HL-60/S4 treated with phorbol 12-myristate 13-acetate at 8.2 ng/mL for 4 days and 3 days (cell line): ENCODE results near the gene CFHR1.
"Not testable (repeated sequence)": the region's sequence is repeated elsewhere in the genome, so short reads cannot be mapped to it uniquely, and the experiment has no call there.

ENCODE experiments used
- in situ Hi-C: fragments of 300-500 bp; cut with MboI; formaldehyde crosslinking; loops from 2 replicates; pipeline ENCODE4 v1.15.0; 2022; ENCODE audit warnings: low sequenced_read_pairs

Gene CFHR1

DNA sequence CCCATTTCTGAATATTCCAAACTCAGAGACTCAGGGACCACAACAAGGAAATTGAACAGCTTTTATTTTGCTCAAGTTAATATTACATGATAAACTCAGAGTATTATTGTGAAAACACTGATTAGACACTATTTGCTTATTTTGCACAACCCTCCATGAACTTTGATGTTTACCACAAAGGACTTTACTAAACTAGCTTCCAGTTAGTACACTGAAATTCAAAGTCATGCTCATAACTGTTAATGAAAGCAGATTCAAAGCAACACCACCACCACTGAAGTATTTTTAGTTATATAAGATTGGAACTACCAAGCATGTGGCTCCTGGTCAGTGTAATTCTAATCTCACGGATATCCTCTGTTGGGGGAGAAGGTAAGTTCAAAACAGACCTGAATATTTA is at the start of gene CFHR1:
Gene CFHR1 (plus strand): TSS at position 201 of the 400 bp plus-strand sequence. CDS start 114 bp downstream, at position 315.
- in situ Hi-C loops = not testable (repeated sequence)

DNA sequence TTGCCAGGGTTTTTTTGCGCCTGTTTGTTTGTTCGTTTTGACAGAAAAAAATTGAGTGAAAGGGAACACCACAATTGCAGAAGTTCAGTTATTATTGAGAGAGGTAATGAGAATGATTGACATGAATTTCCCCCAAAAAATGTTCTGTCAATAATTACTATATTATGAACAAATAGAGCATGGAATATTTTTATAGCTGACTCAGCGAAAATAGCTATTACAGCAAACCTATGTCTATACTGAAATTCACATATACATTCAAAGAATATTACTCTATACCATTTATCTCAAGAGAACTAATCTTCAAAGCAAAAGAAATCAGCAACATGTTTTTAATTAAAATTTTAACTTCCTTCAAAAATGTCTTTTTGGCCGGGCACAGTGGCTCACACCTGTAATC is 49.7 kb upstream of the CFHR1 start:
- in situ Hi-C loops = not testable (repeated sequence)

DNA sequence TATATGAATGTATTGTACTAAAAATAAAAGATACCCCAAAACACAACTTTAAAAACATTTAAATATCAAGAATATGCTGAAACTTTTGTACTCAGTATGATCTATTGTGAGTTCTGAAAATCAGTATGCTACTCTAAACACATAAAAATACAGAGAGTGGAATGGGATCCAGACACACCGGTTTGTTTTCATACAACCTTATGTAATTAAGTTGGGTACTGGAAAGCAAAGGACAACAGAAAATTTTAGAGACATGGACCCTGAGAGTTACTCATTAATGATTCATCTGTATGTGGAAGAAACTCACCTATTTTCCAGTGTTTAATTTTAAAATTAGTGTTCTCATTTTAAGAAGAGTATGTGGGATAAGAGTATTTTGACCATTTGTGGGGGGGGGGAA is 45.8 kb upstream of the CFHR1 start:
- in situ Hi-C loops = no loop called here

DNA sequence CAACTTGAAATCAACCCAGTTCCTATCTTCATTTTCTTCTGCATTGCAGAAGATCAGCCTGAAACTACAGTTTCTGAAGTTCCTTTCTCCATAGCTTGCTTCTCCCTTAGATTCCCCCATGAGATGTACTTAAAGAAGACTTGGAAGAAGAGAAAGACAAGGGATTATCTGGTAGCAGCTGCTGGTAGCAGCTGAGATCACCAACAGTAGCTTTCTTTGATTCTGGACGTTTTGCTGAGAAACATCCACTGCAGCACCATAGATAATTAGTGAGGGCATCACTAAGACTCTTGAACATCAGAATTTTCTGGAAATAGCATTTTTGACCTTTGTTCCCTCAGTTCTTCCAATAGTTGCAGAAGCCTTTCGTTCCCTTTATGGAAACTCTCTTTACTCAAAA is 45.4 kb upstream of the CFHR1 start:
- in situ Hi-C loops = no loop called here

DNA sequence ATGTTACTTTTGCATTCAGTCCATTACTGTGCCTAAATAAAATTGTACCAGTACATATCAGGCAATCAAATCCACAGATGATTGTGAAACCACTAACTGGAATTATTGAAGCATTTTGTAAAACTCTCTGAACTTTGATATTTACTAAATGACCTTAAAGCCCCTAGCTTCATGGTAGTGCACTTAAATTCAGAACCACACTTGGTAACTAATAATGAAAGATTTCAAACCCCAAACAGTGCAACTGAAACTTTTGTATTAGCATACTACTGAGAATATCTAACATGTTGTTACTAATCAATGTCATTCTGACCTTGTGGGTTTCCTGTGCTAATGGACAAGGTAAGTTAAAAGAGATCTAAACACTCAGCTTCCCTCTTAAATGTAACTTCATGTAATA is 44.9 kb upstream of the CFHR1 start, which contains the start of gene CFHR3:
Gene CFHR3 (plus strand): TSS at position 238 of the 400 bp plus-strand sequence. CDS start 47 bp downstream, at position 285.
- in situ Hi-C loops = no loop called here

DNA sequence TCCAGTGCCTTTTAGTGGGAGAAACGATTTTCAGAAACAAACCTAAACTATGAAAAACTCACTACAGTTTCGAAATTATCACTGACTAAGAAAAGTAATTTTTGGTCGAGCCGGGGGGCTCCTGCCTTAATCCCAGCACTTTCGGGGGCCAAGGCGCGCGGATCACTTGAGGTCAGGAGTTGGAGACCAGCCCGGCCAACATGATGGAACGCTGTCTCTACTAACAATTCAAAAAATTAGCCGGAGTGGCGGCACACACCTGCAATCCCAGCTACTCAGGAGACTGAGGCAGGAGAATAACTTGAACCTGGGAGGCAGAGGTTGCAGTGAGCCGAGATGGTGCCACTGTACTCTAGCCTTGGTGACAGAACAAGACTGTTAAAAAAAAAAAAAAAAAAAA is 41.9 kb upstream of the CFHR1 start:
- in situ Hi-C loops = no loop called here

DNA sequence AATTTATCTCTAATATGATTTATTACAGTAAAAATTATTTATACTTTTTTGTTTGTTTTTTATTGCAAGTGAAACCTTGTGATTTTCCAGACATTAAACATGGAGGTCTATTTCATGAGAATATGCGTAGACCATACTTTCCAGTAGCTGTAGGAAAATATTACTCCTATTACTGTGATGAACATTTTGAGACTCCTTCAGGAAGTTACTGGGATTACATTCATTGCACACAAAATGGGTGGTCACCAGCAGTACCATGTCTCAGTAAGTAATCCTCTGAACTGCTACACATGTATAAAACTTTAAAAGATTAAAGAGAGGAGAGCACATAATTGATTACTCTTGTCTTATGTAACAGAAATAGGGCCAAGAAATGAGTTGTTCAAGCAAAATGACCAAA is 40.4 kb upstream of the CFHR1 start:
- in situ Hi-C loops = no loop called here

DNA sequence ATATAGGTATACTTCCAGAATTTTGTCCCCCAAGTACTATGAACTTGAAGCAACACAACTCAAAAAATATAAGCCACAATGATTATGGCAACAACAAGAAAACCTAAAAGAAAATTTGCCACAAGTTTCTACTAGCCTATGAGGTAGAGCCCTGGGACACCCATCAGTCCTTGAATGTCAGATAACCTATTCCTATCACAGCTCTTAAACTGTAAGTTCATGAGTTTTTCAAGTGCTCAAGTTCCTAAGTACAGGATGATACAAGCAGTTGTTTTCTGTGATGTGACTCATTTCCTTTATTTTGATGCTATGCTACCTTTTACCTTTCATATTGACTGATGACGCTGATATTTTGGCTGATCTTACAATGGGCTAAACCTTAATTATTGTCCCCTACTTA is 28.3 kb upstream of the CFHR1 start:
- in situ Hi-C loops = not testable (repeated sequence)

DNA sequence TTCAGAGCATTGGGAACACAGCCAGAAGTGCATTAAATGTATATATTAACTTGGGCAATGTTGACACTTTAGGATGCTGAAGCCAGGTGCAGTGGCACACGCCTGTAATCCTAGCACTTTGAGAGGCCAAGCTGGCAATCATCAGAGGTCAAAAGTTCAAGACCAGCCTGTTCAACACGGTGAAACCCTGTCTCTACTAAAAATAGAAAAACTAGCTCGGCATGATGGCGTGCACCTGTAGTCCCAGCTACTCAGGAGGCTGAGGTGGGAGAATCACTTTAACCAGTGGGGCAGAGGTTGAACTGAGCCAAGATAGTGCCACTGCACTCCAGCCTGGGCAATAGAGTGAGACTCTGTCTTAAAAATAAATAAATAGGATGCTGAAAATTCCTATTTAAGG is 25.4 kb upstream of the CFHR1 start:
- in situ Hi-C loops = not testable (repeated sequence)

DNA sequence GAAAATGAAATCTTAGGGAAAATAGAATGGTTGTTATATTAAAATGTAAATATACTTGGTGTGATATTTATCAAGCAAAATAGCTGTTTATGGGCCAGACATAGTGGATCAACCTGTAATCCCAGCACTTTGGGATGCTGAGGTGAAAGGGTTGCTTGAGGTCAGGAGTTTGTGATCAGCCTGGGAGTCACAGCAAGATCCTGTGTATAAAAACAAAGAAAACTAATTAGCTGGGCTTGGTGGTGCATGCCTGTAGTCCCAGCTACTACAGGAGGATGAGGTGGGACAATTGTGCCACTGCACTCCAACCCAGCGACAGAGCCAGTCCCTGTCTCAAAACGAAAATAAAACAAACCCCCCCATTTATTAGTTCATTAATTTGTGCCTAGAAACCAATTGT is 21.6 kb upstream of the CFHR1 start:
- in situ Hi-C loops = no loop called here

DNA sequence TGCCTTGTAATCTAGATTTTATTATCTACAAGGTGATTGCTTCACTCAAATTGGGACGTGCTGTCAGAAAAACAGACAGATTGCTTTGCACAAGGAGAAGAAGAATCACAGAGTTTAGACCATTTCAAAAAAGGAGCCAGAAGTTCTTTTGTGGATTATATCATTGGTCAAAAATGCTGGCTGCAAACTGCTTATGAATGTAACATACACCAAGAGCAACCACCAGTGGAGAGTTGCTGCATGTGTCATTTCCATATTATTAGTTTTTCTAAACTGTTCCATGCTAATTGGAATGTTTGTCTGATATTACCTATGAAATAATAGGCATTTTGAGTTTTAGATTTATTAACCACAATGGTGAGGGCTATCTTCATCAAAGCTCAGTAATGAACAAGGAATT is 17.6 kb upstream of the CFHR1 start:
- in situ Hi-C loops = not testable (repeated sequence)

DNA sequence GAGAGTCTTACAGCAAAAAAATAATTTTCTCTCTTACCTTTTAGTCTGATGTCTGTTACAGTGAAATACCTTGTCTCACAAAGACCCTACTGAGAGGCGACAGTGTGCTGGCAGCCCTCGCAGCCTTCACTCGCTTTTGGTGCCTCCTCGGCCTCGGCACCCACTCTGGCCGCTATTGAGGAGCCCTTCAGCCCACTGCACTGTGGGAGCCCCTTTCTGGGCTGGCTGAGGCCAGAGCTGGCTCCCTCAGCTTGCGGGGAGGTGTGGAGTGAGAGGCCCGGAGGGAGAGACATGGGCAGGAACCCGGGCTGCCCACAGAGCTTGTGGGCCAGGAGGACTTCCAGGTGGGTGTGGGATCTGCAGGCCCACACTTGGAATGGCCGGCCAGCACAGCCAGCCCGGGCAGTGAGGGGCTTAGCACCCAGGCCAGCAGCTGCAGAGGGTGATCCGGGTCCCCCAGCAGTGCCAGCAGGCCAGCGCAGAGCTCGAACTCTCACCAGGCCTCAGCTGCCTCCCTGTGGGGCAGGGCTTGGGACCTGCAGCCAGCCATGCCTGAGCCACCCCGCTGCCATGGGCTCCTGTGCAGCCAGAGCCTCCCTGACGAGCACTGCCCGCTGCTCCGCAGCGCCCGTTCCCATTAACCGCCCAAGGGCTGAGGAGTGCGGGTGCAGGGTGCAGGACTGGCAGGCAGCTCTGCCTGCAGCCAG is 10.8 kb upstream of the CFHR1 start:
- in situ Hi-C loops = no loop called here

DNA sequence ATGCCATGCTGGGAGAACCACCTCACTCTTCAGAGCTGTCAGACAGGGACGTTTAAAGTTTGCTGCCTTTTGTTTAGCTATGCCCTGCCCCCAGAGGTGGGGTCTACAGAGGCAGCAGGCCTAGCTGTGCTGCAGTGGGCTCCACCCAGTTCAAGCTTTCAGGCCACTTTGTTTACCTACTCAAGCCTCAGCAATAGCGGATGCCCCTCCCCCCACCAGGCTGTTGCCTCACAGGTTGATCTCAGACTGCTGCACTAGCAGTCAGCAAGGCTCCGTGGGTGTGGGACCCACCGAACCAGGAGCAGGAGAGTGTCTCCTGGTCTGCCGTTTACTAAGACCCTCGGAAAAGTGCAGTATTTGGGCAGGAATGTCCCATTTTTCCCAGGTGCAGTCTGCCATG is 2.1 kb upstream of the CFHR1 start:
- in situ Hi-C loops = not testable (repeated sequence)

DNA sequence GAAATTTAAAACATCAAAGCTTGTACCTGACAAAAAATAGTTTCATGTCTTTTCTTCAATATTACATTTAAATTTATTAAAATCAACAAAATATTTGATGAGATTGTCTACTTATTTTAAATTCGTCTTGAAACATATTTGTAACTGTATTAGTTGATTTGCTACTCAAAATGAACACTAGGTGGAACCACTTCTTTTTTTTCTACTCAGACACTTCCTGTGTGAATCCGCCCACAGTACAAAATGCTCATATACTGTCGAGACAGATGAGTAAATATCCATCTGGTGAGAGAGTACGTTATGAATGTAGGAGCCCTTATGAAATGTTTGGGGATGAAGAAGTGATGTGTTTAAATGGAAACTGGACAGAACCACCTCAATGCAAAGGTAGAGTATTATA is 8.3 kb downstream of the CFHR1 start:
- in situ Hi-C loops = not testable (repeated sequence)

DNA sequence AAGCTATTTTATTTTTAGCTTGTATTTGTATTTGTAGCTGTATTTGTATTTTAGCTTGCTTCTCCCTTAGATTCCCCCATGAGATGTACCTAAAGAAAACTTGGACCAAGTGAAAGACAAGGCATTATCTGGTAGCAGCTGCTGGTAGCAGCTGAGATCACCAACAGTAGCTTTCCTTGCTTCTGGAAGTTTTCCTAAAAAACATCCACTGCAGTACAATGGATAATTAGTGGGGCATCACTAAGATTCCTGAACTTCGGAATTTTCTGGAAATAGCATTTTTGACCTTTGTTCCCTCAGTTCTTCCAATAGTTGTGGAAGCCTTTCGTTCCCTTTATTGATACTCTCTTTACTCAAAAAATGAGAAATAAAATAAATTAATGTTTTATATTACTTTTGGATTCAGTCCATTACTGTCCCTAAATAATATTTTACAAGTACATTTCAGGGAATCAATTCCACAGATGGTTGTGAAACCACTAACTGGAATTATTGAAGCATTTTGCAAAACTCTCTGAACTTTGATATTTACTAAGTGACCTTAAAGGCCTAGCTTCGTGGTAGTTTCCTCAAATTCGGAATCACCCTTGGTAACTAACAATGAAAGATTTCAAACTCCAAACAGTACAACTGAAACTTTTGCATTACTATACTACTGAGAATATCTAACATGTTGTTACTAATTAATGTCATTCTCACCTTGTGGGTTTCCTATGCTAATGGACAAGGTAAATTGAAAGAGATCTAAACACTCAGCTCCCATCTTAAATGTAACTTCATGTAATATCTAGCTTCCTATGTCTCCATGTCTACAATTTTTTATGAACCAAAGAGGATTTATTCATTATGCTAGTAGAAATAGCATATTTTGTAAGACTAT is 30.3 kb downstream of the CFHR1 start:
- in situ Hi-C loops = not testable (repeated sequence)

DNA sequence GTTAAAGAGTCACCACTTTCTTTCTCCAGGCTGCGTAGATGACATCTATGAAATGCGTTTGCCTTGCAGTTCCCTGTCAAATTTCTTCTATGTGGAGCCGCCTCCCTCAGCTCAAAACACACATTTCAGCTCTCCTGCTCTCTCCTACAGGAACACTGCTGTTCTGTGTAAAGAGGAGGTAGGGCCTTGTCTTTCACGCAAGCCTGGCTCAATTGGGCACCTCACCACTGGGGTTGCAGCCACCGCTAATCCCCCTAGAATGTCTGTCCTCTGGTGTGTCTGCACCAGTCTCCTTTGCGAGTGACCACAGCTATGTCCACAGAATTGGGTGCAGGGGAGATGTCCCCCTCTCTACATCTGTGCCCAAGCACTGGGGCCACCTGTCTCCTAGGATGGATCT is 36.5 kb downstream of the CFHR1 start:
- in situ Hi-C loops = no loop called here

DNA sequence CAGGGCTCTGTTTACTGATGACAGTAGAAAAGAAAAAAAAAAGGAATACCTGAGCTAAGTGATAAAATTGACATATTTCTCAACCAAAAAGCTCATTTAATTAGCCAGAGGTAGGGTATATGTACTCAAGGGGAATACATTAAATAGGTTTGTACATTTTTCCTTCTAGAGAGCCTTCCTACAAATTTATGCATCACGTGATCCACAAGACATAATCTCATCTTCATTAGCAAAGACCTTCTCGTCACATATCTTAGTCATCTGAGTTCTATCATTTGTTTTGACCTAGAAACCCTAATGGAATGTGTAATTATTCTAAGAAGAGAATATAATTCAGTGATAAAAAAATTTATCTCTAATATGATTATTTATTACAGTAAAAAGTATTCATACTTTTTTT is 37.7 kb downstream of the CFHR1 start:
- in situ Hi-C loops = no loop called here

DNA sequence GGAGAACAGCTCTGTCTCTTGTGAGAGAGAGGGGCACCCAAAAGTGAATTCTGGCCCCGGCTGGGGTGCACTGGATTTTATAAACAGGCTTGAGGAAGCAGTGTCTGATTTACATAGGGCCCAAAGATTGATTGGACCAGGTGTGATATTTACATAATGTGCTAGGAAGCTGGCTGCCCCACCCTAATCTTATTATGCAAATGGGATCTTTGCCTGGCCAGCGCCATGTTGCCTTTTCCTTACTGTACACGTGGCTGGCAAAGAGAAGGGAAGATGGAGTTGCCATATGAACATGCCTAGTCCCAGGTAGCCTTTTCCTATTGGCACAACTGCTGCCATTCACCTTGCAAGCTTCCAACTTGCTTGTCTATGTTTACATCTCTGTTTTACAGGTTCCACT is 39.3 kb downstream of the CFHR1 start:
- in situ Hi-C loops = no loop called here

DNA sequence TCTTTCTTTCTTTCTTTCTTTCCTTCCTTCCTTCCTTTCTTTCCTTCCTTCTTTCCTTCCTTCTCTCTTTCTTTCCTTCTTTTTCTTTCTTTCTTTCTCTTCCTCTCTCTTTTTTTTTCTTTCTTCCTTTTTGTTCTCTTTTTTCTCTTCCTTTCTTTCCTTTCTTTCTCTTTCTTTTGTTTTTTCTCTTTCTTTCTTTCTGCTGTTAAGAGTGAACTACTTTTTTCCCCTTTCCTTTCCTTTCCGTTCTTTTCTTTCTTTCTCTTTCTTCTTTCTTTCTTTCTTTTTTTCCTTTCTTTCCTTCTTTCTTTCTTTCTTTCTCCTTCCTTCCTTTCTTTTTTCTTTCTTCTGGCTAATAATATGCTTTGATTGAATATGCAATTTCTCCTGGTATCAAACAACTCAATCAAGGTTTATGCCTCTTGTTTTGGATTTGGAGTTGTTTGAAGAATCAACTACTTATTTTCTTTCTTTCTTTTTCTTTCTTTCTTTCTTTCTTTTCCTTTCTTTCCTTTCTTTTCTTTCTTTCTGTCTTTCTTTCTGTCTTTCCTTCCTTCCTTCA is 40.9 kb downstream of the CFHR1 start:
- in situ Hi-C loops = no loop called here

DNA sequence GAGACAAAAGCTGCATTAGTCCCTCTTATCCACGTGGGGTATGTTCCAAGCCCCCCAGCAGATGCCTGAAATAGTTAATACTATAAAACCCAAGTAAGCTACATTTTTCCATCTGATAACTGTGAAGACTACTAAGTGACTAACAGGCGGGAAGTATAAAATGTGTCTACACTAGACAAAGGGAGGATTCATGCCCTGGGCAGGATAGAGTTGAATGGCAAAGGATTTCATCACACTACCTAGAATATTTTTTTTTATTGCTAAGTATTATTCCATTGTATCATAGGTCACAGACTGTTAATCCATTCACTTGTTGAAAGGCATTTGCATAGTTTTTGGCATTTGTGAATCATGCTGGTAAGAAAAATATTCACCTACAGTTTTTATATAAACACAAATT is 41.9 kb downstream of the CFHR1 start:
- in situ Hi-C loops = no loop called here

DNA sequence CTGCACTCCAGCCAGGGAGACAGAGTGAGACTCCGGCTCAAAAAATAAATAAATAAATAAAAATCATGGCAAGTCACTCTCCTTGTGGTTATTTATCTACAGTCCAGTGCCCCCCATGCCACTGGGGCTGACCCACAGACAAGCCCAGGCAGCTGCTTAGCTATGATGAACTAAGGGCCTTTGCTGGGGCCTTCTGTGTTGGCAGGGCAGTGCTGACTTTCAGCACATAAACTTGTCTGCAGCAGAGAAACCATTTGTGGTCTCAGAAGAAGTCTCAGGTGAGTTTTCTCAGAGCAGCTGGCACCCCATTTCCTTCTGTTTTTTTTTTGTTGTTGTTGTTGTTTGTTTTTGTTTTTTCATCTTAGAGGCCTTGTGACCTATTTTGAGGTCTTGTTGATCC is 47.4 kb downstream of the CFHR1 start:
- in situ Hi-C loops = no loop called here

DNA sequence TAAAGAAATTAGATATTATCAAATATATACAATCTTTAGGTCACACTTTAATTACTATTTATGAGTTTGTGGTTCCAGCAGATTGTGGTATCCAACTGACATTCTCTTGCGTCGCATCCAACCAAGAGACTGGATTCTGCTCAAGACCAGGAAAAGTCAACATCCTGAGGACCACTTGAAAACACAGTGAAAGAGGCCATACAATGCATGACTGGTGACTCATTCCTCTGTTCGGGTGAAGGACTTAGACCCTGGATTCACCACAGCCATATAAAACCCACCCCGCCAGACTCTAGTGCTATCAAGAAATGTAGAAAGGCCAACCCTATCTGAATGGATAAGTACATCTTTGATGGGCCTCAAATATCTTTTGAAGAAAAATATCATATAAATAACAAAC is 53.9 kb downstream of the CFHR1 start:
- in situ Hi-C loops = no loop called here
